ENCODE results near the gene UBE4B.

- TF ChIP-seq CTCF (IDR thresholded peaks at IDR 0.05), result no peak
- TF ChIP-seq EZH2 (IDR thresholded peaks at IDR 0.05), result no peak
Observed at GRCh38 chr1:10106241-10106640, 73.5 kb downstream of the UBE4B start.
